Measurements from ENCODE around the gene TECPR1. TPM values are rescaled to one million over a fixed set of nuclear protein-coding genes. Genes with fewer than 3 reads are reported as not detected.
A peak's percentile ranks its signal among the peaks of the same experiment; 100 is the strongest.

The TECPR1 gene
- total and polyA plus RNA-seq, 2 donors (not counting 1 experiment from before 2014, with no cell fraction given), result 3.7 to 39.0 TPM

- no peak for TF ChIP-seq CTCF (conservative IDR thresholded peaks at IDR 0.05 in 1 of 2, IDR thresholded peaks at IDR 0.05 in 1 of 2; ENCODE audit: low read depth in 1 of 2, low read length in 2 of 2)
- TF ChIP-seq EZH2 (IDR thresholded peaks at IDR 0.05; ENCODE audit: low read length, missing control alignments), result no peak
- Histone ChIP-seq H4K20me1 (ENCODE audit: control insufficient read depth, extremely low read depth, insufficient read depth, low read length) (no peaks in the 10 kb centered on the region), H3K9ac (ENCODE audit: insufficient read depth, low read length) (no peak overlapping the region), H3K9me3 (ENCODE audit: control insufficient read depth, insufficient read depth, low read depth, low read length) (no peaks in the 10 kb centered on the region), H2AFZ (ENCODE audit: low read length) (no peak overlapping the region), H3K4me2 (ENCODE audit: extremely low read depth, insufficient read depth, low read length) (no peak overlapping the region), H3K36me3 (ENCODE audit: control insufficient read depth, insufficient read depth, low read length) (no peaks in the 10 kb centered on the region), H3K79me2 (ENCODE audit: control insufficient read depth, insufficient read depth, low read length) (no peaks in the 10 kb centered on the region), H3K4me3 (replicated peaks in 1 of 4; ENCODE audit: control extremely low read depth in 1 of 4, insufficient read depth in 1 of 4, low read depth in 3 of 4, low read length in 4 of 4) (no peak overlapping the region), H3K27me3 (ENCODE audit: control insufficient read depth, insufficient read depth, low read length) (no peaks in the 10 kb centered on the region), H3K4me1 (ENCODE audit: control insufficient read depth, extremely low read depth, insufficient read depth, low read length) (no peaks in the 10 kb centered on the region), H3K27ac (ENCODE audit: insufficient read depth, low read length) (no peak overlapping the region)
- no peak for DNase-seq (ENCODE audit: low read depth in 2 of 2)
Observed at GRCh38 chr7:98200364-98200763, 51.7 kb downstream of the TECPR1 start.

- TF ChIP-seq EZH2 (IDR thresholded peaks at IDR 0.05; ENCODE audit: low read length, missing control alignments) (no peak), CTCF (conservative IDR thresholded peaks at IDR 0.05 in 1 of 2, IDR thresholded peaks at IDR 0.05 in 1 of 2; ENCODE audit: low read depth in 1 of 2, low read length in 2 of 2) (no peak)
- H3K4me3 ChIP-seq (replicated peaks in 1 of 4; ENCODE audit: control extremely low read depth in 1 of 4, insufficient read depth in 1 of 4, low read depth in 3 of 4, low read length in 4 of 4), result no peak overlapping the region
- no peaks in the 10 kb centered on the region for H3K4me1 ChIP-seq (ENCODE audit: control insufficient read depth, extremely low read depth, insufficient read depth, low read length)
- H3K9me3 ChIP-seq (ENCODE audit: control insufficient read depth, insufficient read depth, low read depth, low read length), result no peaks in the 10 kb centered on the region
- H3K36me3 ChIP-seq (ENCODE audit: control insufficient read depth, insufficient read depth, low read length), result no peaks in the 10 kb centered on the region
- peak in 1 of 2 donors; percentile 15 for DNase-seq (ENCODE audit: low read depth in 2 of 2)
- no peak overlapping the region for H3K27ac ChIP-seq (ENCODE audit: insufficient read depth, low read length)
- H3K27me3 ChIP-seq (ENCODE audit: control insufficient read depth, insufficient read depth, low read length), result no peaks in the 10 kb centered on the region
- no peaks in the 10 kb centered on the region for H3K79me2 ChIP-seq (ENCODE audit: control insufficient read depth, insufficient read depth, low read length)
- no peaks in the 10 kb centered on the region for H4K20me1 ChIP-seq (ENCODE audit: control insufficient read depth, extremely low read depth, insufficient read depth, low read length)
- no peak overlapping the region for H3K9ac ChIP-seq (ENCODE audit: insufficient read depth, low read length)
- H3K4me2 ChIP-seq (ENCODE audit: extremely low read depth, insufficient read depth, low read length), result no peak overlapping the region
- H2AFZ ChIP-seq (ENCODE audit: low read length), result no peak overlapping the region
Observed at GRCh38 chr7:98199131-98199530, 52.9 kb downstream of the TECPR1 start.

GRCh38 chr7:98196706-98197605 lies 55.1 kb downstream of the TECPR1 start:
- Histone ChIP-seq H3K4me3 (replicated peaks in 1 of 4; ENCODE audit: control extremely low read depth in 1 of 4, insufficient read depth in 1 of 4, low read depth in 3 of 4, low read length in 4 of 4) (no peak overlapping the region), H3K9ac (ENCODE audit: insufficient read depth, low read length) (no peak overlapping the region), H3K27ac (ENCODE audit: insufficient read depth, low read length) (no peak overlapping the region), H3K36me3 (ENCODE audit: control insufficient read depth, insufficient read depth, low read length) (no peaks in the 10 kb centered on the region), H3K27me3 (ENCODE audit: control insufficient read depth, insufficient read depth, low read length) (no peaks in the 10 kb centered on the region), H3K9me3 (ENCODE audit: control insufficient read depth, insufficient read depth, low read depth, low read length) (no peaks in the 10 kb centered on the region), H2AFZ (ENCODE audit: low read length) (no peak overlapping the region), H4K20me1 (ENCODE audit: control insufficient read depth, extremely low read depth, insufficient read depth, low read length) (no peaks in the 10 kb centered on the region), H3K79me2 (ENCODE audit: control insufficient read depth, insufficient read depth, low read length) (no peaks in the 10 kb centered on the region), H3K4me2 (ENCODE audit: extremely low read depth, insufficient read depth, low read length) (no peak overlapping the region), H3K4me1 (ENCODE audit: control insufficient read depth, extremely low read depth, insufficient read depth, low read length) (no peaks in the 10 kb centered on the region)
- no peak for TF ChIP-seq CTCF (conservative IDR thresholded peaks at IDR 0.05 in 1 of 2, IDR thresholded peaks at IDR 0.05 in 1 of 2; ENCODE audit: low read depth in 1 of 2, low read length in 2 of 2)
- TF ChIP-seq EZH2 (IDR thresholded peaks at IDR 0.05; ENCODE audit: low read length, missing control alignments), result no peak
- no peak for DNase-seq (ENCODE audit: low read depth in 2 of 2)
